Stomach (tissue), 4 donors: Measurements from ENCODE around the gene SLC25A38.

ENCODE experiments used
- EP300 ChIP-seq: sonication (generic); formaldehyde crosslinking; IDR thresholded peaks from one replicate; pipeline ENCODE4 v1.6.1; 2017; ENCODE audit warnings: antibody characterized with exemption
- TF ChIP-seq, protein P1 (sequence below), 7 experiments: fragments of 450-650 bp in 4 of 7; fragments of 200-600 bp in 3 of 7; sonication (generic) in 3 of 7; IDR thresholded peaks; one replicate each; pipeline ENCODE4 v1.5.1; 2016 to 2019; ENCODE audit warnings: antibody characterized with exemption in 7 of 7, control low read depth in 2 of 7, mild to moderate bottlenecking in 1 of 7

DNA sequence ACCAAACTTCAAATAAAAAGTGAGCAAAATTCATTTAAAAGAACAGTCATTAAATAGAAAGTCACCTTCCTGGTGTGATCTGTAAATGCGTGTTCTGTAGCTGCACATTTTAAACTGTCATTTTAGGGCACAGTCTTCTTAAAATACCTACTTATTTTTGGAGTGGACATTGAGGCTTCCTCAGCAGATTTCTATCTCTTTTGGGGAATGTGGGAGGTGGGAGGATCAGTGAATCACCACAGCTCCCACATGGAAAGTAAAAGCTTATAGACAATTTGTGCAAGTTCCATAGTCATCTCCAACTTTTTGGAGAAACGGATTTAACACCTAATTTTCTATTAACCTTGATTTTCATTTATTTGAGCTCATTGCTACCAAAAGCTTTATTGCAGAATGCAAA is 63.3 kb downstream of the SLC25A38 start:
- TF ChIP-seq, protein P1, sequence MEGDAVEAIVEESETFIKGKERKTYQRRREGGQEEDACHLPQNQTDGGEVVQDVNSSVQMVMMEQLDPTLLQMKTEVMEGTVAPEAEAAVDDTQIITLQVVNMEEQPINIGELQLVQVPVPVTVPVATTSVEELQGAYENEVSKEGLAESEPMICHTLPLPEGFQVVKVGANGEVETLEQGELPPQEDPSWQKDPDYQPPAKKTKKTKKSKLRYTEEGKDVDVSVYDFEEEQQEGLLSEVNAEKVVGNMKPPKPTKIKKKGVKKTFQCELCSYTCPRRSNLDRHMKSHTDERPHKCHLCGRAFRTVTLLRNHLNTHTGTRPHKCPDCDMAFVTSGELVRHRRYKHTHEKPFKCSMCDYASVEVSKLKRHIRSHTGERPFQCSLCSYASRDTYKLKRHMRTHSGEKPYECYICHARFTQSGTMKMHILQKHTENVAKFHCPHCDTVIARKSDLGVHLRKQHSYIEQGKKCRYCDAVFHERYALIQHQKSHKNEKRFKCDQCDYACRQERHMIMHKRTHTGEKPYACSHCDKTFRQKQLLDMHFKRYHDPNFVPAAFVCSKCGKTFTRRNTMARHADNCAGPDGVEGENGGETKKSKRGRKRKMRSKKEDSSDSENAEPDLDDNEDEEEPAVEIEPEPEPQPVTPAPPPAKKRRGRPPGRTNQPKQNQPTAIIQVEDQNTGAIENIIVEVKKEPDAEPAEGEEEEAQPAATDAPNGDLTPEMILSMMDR (IDR thresholded peaks at IDR 0.05) = no peak
- TF ChIP-seq EP300 = no peak
